Ecto neural progenitor cell (in vitro differentiated cells): ENCODE data around the gene USP46.
A peak's percentile ranks its signal among the peaks of the same experiment; 100 is the strongest.

Experiments used
- DNase-seq: peaks from one replicate; pipeline ENCODE4 v3.0.0-alpha.2; 2018; ENCODE audit warnings: low spot score

The USP46 gene

DNA sequence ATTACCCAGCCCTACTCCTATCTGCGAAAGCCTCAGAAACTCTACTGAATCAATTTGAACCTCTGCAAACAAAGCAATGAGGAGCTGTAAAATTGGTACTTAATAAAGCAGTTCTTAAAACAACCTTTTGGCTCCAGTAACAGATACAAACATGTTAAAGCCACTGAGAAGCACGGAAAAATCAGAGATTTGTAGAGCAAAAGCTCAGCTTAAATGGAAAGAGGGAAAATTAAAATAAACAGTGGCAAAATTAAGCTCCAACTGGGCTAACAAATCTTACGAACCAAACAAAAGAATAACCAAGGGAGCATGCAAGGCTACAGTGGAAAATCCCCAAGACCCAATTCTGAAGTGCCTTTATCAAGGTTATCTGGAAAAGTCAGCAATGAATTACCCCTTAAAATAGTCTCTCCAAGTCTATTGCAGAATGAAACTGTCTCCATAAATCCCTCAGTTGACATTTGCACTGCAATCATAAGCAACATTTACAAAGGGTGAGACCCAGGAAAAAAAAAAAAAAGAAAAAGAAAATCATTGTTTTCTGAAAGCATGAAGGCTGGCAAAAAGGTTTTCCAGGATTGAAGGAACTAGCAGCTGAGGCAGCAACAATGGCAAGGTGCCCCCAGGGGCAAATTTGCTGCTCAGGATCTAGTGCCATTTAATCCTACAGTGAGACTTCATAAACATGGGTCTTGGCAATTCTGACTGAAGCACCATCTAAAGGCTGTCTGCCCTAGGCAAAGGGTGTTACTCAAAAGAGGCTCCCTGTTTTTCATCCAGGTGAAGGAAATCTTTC lies 40.1 kb downstream of the USP46 start:
- DNase-seq, result no peak

DNA sequence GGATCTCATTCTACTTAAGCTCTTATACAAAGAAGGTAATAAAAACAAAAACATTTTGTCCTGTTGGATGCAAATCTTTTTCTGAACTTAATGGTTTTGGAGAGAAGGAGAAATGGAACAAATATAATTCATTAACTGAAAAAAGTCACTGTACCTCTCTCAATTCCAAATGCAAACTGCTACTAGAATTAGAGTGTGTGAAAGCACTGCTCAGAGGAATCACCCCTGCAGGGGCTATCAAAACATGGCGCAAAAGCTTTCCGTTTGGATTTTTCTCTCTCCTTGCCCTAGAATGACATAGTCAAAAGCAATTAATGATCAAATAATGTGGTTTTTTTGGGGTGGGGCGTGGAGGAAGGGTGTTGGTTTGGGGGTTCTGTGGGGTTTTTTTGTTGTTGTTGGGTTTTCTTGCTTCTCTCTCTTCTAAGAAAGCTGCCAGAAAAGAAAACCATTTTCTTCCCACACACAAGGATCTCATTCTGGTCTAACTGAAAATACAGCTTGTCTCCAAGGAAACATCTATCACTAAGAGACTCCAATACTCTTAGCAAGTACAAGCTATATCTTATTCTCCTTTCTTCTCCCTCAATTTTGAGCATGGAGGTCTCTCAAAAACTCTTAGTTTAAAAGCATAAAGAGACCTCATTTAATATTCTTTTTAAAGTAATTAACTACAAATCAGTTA lies 41.6 kb downstream of the USP46 start:
- DNase-seq, result no peak

DNA sequence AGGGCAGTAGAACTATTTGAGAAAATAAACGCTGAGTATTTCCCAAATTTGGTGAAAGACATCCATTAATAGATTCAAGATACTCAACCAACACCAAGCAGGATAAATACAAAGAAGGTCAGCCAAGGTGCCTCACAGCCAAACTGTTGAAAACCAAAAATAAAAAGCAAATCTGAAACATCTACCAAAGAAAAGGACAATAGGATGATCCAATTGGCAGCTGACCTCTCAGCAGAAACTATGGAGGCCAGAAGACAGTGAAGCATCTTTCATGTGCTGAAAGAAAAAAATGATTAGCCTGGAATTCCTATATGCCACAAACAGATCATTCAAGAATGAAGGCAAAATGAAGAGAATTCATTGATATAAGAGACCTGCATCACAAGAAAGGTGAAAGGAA lies 44.9 kb downstream of the USP46 start:
- no peak for DNase-seq

DNA sequence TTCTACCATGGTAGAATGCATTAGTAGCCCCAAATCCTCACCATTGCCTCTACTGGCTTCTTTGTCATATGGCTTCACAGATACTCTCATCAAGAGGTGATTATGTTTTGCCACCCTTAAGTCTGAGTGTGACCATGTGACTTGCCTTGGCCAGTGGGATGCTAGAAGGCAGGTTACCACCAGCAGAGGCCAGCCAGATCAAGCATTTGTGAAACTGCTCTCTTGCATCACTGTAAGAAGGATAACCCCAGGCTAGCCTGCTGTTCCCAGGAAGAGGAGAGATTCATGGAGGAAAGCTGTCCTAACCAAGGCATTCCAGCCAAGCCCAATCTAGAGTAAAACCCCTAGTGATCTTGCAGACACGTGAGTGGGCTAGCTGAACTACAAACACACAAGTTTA lies 46.8 kb downstream of the USP46 start:
- no peak for DNase-seq

DNA sequence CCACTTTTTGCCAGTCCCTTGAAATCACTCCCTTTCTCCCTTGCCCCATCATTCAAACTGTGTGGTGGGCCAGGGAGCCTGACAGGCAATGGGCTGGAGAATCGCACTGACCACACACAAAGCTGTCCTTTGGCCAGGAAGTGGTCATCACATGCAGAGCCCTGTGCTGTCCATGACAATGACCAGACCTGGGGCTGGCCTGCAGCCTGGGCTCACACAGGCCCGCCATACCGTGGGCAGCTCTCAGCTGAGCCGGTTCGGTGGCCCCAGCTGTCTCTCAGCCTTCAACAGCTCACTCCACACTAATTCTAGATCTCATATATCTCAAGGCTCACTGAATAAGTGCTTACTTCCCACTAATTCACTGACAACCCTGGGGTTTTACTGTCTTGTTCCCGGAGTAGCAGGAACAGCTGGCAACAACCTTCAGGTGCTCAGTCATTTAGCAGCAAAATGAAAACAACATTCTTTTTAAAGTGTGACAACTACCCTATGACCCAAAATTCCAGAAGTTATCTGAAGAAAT lies 48.0 kb downstream of the USP46 start:
- DNase-seq, result no peak

DNA sequence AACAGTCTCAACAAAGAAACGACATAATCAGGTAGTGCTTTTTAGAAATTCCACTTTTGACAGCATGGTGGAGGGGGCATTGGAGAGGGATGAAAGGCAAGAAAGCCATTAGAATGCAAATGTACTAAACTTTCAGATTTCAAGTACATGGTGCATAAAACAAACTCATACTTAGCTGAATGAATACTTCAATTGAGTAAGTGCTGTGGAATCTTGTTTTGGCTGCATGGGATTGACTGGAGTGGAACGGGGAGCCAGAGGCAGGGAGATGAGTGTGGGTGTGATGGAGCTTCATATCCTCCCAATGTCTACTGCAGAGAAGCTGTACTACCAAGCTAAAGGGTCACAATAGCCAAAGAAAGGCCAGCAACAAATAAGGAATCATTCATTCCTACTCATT lies 52.4 kb downstream of the USP46 start:
- DNase-seq, result no peak

DNA sequence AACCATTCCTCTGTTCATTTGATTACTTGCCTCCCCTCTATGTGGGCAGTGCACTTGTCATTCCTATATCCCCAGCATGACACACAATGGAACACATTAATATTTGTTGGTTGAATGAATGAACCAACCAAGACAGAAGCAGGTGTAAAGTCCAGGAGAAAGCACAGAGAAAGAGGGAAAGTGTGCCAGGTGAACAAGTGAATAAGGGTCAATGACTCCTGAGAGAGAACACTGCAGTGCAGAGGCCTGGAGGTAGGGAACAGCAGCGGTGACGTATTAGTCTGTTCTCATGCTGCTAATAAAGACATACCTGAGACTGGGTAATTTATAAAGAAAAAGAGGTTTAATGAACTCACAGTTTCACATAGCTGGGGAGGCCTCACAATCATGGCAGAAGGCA lies 53.1 kb downstream of the USP46 start:
- no peak for DNase-seq

DNA sequence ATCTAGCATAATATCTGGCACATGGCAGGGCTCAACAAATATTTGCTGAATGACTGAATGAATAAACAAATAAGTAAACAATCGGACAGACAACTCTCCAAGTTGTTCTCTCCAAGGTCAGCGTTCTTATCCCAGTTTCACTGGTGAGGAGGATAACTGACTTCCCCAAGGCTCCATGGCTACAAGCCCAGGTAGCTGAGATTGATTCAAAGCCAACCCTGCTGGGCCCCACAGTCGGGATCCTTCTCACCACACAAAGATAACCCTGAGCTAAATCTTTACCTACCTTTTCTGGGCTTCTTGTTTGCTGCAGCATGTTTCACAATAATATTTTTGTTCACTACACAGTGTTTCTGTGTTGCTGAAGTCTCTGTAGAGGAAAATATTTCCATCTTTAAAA lies 54.9 kb downstream of the USP46 start:
- DNase-seq, result no peak

DNA sequence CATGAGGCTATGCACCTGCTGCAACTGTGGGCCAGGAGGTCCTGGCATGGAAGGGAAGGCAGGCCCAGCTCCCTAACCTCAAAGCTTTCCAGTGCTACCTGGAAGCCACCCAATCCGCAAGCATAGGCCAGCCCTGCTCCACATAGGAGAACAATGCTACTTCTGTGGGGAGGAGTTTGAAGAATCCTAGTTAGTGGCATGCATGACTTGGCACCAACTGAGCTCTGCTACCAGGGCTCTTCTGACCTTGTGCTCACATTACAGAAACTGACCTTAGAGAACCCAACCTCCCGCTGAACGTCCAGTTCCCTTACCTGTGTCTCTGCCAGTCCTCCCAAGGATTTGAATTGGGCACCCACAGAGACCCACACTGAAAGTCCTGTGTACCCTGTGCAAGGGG lies 58.8 kb downstream of the USP46 start:
- no peak for DNase-seq

DNA sequence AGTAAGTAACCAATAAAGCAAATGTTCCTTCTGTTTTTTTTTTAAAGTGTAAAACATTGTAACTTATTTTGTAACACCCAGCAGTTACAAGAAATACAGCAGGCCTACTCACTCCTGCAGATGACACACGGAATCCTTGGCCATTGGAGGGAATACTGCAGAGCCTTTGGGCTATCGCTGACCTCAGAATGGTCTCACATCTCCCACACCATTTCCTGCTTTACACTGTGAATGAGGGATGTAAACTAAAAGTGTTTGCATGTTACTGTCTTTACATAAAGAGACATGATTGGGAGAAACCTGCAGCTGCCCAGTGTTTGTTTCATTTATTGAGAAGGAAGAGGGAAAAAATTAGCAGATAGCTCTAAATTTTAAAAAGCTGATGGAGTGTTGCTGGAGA lies 64.1 kb downstream of the USP46 start:
- DNase-seq, result no peak

DNA sequence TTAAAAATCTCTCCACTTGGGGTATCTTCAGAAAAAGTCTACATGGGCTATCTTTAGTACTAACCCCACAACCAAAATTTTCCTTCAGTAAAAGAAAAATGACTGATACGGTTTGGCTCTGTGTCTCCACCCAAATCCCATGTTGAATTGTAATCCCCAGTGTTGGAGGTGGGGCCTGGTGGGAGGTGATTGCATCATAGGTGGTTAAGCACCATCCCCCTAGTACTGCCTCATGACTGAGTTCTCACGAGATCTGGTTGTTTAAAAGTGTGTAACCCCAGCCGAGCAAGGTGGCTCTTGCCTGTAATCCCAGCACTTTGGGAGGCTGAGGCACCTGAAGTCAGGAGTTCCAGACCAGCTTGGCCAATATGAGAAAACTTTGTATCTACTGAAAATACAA lies 66.8 kb downstream of the USP46 start:
- DNase-seq, result no peak

DNA sequence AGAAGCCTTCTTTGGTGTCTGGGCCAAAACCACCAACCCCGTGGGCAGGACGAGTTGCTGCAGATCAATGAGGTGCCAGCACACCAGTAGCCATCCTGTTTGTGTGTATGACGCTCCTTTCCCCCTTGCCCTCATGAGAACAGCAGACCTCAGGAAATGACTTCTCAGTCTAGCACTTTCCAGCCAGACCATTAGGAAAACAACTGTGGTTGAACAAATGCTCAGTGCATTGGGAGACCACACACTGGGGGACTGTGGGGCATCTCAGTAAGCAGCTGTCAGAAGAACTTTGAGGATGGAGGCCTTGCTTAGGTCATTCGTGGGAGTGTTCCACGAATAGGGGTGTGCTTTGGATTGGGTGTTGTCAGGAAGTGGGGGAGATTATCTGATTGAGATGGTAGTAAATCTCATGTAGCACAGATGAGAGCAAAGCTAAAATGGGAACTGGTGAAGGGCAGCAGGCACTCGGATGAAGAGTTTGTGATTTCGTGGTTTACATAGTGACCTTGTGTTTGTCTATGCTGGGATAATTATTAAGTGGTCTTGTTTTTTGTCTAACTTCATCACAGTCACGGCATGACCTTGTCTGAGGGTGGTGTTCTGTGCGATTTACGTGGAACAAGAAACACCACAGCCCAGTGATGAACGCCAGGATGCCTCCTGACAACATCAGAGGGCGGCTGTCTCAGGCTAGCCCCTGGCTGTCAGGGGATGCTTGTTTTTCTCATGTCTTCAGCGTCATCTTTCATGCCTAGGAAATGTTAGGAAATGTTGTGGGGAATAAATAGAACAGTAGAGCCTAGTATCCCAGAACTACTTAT lies 70.1 kb downstream of the USP46 start:
- DNase-seq, result no peak

DNA sequence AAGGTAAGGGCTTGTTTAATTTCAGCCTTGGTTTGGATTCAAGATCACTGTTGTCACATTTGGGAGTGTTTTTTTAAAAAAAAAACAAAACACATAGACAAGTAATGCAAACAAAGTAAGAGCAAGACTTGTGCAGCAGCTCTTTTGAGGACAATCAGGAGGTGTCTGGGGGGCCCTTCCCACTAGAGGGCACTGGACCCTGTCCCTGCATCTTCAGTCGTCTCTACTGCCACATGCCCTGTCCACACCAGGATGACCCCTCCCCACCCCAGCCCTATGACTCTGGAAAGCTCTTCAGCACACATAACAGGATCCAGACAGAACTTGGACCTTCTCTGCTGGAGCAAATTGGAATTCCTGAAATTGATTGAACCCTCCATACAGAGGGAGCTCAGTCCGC lies 71.0 kb downstream of the USP46 start:
- DNase-seq, result peak; percentile 62

DNA sequence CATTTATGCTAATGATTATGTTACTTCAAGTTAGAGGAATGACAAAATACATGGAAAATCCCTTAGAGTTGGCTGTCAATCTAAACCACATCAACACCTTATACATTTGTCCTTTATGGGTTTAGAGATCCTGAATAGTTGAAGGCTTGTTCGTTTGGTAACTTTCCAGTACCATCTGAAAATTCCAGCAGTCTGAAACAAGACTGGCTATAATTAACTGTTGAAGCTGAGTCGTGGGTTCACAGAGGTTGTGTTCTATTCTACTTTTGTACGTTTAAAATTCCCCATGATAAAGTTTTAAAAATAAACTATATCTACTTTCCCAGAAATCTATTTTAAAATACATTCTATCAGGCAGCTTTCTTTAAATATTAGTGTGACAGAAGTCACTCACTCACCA lies 73.0 kb downstream of the USP46 start:
- no peak for DNase-seq

DNA sequence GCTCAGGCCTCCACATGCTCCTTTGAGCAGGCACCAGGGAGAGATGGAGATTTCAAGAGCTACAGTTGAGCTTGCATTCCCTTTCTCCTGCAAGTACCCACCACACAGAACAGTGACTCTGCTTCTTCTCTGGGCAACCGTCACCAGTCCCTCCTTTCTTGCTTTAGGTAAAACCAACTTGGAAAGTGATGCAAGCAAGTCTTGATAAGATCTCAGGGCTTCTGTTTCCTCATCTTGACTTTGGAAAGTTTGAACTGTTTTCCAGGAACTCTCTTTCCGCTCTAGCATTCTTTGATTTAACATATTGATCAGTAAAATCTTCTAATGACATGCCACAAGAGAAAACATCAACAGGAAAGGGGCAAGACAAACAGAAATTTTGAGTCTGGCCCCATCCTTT lies 73.7 kb downstream of the USP46 start:
- DNase-seq, result no peak

DNA sequence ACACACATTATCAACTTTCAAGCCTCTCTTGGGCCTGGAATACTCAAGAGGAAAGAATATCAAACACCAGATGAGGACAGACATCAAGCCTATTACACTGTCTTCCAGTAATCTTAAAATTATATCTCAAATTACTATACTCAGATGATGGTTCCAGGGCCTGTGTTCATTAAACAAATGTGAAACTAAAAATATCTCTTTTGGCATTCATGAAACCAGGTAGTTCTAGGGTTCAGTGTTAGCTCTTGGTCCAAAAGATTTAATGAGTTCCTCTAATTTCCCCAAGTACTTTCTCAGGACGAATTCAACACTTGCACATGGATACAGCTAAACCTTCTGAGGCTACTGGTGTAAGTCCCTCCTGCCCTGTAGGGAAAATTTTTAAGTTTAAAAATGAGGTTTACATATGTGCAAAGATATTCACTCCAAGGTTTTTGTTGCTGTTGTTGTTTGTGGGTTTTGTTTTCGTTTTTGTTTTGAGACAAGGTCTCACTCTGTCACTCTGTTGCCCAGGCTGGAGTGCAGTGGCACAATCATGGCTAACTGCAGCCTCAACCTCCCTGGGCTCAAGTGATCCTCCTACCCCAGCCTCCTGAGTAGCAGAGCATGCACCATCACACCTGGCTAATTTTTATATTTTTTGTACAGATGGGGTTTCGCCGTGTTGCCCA lies 79.4 kb downstream of the USP46 start:
- DNase-seq, result no peak

DNA sequence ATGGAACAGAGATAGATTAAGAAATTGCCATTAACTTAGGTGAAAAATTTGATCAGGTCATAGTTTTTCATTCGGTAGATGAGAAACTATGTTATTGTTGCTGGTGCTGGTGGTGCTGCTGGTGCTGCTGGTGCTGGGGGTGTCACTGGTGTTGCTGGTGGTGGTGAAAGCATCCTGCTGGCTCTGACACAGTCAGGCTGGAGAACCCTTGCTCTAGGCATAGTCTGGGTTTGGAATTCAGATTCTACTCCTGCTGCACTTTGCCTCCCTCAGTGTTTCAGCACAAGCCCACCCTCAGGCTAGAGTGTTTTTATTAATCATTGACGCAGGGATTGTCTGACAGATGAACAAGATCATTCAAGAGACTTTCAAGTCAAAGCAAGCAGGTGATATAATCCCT lies 80.2 kb downstream of the USP46 start:
- no peak for DNase-seq

DNA sequence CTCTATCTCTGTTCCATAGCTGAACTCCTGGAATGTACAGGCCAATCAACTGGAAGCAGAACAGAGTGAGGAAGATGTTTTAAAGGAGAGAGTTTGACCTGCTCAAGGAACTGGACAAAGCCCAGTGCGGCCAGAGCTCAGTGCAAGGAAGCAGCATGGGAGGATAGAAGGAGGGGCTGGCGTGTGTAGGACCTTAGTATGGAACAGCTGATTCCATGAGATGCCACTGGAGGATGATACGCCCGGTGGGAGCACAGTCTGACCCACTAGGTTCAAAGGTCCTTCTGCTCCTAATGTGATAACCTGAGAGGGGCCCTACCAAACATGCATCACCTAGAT lies 81.5 kb downstream of the USP46 start:
- no peak for DNase-seq

DNA sequence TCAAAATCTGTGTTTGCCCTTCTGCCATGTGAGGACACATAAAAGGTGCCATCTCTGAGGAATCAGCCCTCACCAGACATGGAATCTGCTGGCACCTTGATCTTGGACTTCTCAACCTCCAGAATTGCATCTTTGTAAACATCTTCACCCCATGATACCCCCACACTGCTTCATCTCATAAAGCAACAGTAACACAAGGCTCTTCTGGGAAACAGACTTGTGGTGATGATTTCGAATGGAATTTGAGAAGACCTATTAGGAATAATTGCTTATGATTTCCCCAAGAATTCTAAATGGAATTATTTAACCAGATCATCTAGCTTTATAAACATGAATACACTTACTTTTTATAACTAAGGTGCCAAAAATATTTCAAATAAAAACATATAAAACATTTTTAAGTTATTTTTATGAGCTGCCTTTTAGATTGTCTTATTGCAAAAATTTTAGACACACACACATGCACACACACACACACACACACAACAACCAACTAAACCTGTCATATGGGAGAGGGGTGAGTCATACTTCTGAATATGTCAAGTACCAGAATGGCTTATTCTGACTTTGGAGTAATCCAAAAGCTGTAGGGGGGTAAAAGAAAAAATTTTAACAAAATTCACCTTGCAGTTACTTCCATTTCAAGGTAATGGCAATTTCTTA lies 82.0 kb downstream of the USP46 start:
- no peak for DNase-seq

DNA sequence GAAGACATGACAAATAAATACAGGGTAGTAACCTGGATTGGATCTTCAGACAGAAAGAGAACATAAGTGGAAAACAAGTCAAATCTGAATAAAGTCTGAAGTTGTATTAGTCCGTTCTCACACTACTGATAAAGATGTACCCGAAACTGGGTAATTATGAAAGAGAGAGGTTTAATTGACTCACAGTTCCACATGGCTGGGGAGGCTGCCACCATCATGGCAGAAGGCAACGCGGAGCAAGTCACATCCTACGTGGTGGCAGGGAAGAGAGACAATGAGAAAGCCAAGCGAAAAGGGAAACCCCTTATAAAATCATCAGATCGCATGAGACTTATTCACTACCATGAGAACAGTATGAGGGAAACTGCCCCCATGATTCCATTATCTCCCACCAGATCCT lies 82.8 kb downstream of the USP46 start:
- DNase-seq, result no peak

DNA sequence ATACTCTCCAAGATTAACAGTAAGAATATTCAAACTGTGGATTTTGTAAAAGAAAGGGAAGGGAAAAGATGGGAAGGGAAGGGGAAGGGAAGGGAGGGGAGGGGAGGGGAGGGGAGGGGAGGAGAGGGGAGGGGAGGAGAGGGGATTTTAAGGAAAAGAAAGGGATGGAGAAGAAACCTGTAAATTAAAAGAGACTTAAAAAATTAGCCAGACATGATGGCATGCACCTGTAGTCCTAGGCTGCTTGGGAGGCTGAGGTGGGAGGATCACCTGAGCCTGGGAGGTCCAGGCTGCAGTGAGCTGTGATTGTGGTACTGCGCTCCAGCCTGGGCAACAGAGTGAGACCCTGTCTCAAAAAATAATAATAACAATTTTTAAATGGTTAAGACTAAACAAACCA lies 83.7 kb downstream of the USP46 start:
- DNase-seq, result no peak

DNA sequence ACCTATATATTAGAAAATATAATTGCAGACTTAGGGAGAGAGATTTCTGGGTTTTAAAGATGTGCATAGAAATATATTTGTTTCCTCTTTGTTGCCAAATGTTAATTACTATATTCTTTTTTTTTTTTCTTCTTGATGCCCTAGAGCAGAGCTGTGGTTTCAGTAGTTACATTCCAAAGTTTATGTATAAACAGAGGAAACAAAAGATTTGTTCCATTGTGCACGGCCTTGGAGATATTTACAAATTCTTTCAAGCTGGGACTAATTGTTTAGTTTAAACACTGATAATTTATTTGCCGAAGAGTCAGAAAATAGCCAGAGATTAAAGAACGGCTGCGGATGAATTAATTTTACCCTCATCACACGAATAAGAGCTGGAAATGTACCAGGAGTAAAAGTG lies 85.1 kb downstream of the USP46 start:
- no peak for DNase-seq
